ENCODE results near the gene PLEKHH2.

Gene PLEKHH2

GRCh38 chr2:43812006-43812405, 174.9 kb downstream of the PLEKHH2 start:
- DNase-seq (ENCODE audit: low spot score), result no peak

GRCh38 chr2:43812947-43813346, 175.9 kb downstream of the PLEKHH2 start:
- no peak for DNase-seq (ENCODE audit: low spot score)

GRCh38 chr2:43814711-43815110, 177.7 kb downstream of the PLEKHH2 start:
- no peak for DNase-seq (ENCODE audit: low spot score)

All from ecto neural progenitor cell (in vitro differentiated cells).